ENCODE measurements around the gene SDK1. TPM values are rescaled to one million over a fixed set of nuclear protein-coding genes. Genes with fewer than 3 reads are reported as not detected.

Gene SDK1
- total and polyA plus RNA-seq, 2 of the 8 experiments (the other 6 are each of a cell fraction or from before 2014, with no cell fraction given) = 3.3 to 7.2 TPM

DNA sequence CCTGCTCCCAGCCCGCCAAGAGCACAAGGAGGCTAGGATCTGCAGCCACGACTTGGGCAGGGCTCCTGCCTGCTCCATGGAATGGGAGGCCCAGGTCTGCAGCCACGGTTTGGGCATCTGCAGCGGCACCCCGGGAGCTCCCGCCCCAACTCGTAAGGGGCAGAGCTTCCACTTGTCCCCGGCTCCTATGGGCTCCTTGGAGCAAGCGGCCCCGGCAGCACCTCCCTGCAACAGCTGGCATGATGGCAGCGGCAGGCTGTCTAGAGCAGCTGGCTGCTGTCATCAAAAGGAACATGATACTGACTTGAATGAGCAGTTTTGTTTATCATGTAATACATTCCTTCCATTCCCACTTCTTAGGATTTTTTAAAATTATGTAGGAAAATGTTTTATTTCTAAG is 697.0 kb downstream of the SDK1 start:
- CTCF ChIA-PET (ENCODE audit: partially characterized antibody) = interaction anchor here (0.6 to 2.1 kb wide), 7 partner anchors 9 to 256 kb away, joined by 3 to 5 read pairs (median 3); no protein-coding TSS in a partner anchor
- no peak for FAIRE-seq

More for the DNA sequence above, 697.0 kb downstream of the SDK1 start:
- Histone ChIP-seq H3K4ac (replicated peaks; ENCODE audit: insufficient read length, low read depth, low read length) (no peak overlapping the region), H3K4me2 (ENCODE audit: insufficient read depth in 1 of 2, low read depth in 2 of 2, low read length in 2 of 2) (no peak overlapping the region), H3K9me3 (ENCODE audit: insufficient read depth in 2 of 2, low read depth in 1 of 2, low read length in 1 of 2) (no peaks in the 10 kb centered on the region), H2BK20ac (ENCODE audit: low read length) (no peak overlapping the region), H3K18ac (ENCODE audit: extremely low read depth, low read length) (no peak overlapping the region), H3K4me1 (replicated peaks in 1 of 4; ENCODE audit: control insufficient read depth in 3 of 4, insufficient read depth in 4 of 4, low read length in 3 of 4) (peaks cover 0 to 2% (median 0%) of the 10 kb centered on the region in 4 experiments; a peak in 1 of 7 replicates), H4K8ac (ENCODE audit: extremely low read depth, insufficient read depth, low read length) (no peak overlapping the region), H3K4me3 (ENCODE audit: extremely low read depth in 1 of 4, insufficient read depth in 2 of 4, low read depth in 3 of 4, low read length in 4 of 4) (no peak overlapping the region), H4K91ac (replicated peaks; ENCODE audit: insufficient read length, low read length) (no peak overlapping the region), H3K9ac (replicated peaks in 1 of 4; ENCODE audit: extremely low read depth in 1 of 4, low read depth in 3 of 4, low read length in 3 of 4) (no peak overlapping the region), H3K14ac (ENCODE audit: insufficient read length) (no peak overlapping the region), H3K56ac (replicated peaks; ENCODE audit: insufficient read length, low read depth, low read length) (no peak overlapping the region), H2BK15ac (ENCODE audit: low read length) (no peak overlapping the region), H3K79me1 (ENCODE audit: low read depth, low read length) (no peaks in the 10 kb centered on the region), H3K23ac (ENCODE audit: insufficient read length) (no peak overlapping the region), H2BK12ac (ENCODE audit: low read depth, low read length) (no peak overlapping the region), H3K79me2 (ENCODE audit: control insufficient read depth in 1 of 2, insufficient read depth in 2 of 2, low read length in 2 of 2) (no peaks in the 10 kb centered on the region), H3K23me2 (ENCODE audit: low read depth, low read length) (no peaks in the 10 kb centered on the region), H3K36me3 (ENCODE audit: control insufficient read depth in 2 of 4, insufficient read depth in 4 of 4, low read length in 3 of 4) (no peaks in the 10 kb centered on the region), H4K20me1 (replicated peaks in 1 of 2; ENCODE audit: control insufficient read depth in 1 of 2, insufficient read depth in 2 of 2, low read length in 2 of 2) (no peaks in the 10 kb centered on the region), H2AK5ac (ENCODE audit: low read depth, low read length) (0 out of 2 replicates have a peak overlapping the region, but pooled peaks have one; percentile 13), H2BK120ac (replicated peaks; ENCODE audit: low read depth, low read length) (no peak overlapping the region), H3K27me3 (replicated peaks in 1 of 4; ENCODE audit: control insufficient read depth in 3 of 4, extremely low read depth in 1 of 4, insufficient read depth in 3 of 4, low read length in 3 of 4) (no peaks in the 10 kb centered on the region), H4K5ac (ENCODE audit: insufficient read length, low read depth, low read length) (no peak overlapping the region), H2BK5ac (ENCODE audit: low read depth, low read length) (no peak overlapping the region), H3K27ac (ENCODE audit: low read depth, low read length) (no peak overlapping the region), H2AFZ (ENCODE audit: low read length) (no peak overlapping the region)
- DNase-seq (ENCODE audit: low read depth in 1 of 2, low spot score in 2 of 2) = no peak
- POLR2A ChIA-PET (ENCODE audit: partially characterized antibody) = no interaction called here
- TF ChIP-seq CEBPB (IDR thresholded peaks at IDR 0.05; ENCODE audit: low read depth, low read length) (no peak), SAP30 (IDR thresholded peaks at IDR 0.05; ENCODE audit: insufficient read depth, insufficient replicate concordance, low read length) (no peak), MAFK (IDR thresholded peaks at IDR 0.05; ENCODE audit: low read depth, low read length) (no peak), SRF (IDR thresholded peaks at IDR 0.05; ENCODE audit: low read depth, low read length) (no peak), CTBP2 (IDR thresholded peaks at IDR 0.05; ENCODE audit: borderline replicate concordance, insufficient read depth, insufficient read length, low read length) (no peak), GABPA (IDR thresholded peaks at IDR 0.05; ENCODE audit: borderline replicate concordance, insufficient read depth, low read length) (no peak), YY1 (IDR thresholded peaks at IDR 0.05; ENCODE audit: low read depth, low read length) (no peak), TEAD4 (IDR thresholded peaks at IDR 0.05; ENCODE audit: low read depth, low read length) (no peak), BACH1 (IDR thresholded peaks at IDR 0.05; ENCODE audit: low read length) (no peak), EP300 (IDR thresholded peaks at IDR 0.05; ENCODE audit: borderline replicate concordance in 1 of 2, low read depth in 2 of 2, low read length in 2 of 2) (no peak), POU5F1 (IDR thresholded peaks at IDR 0.05; ENCODE audit: low read depth, low read length) (no peak), SP2 (IDR thresholded peaks at IDR 0.05; ENCODE audit: low read length) (no peak), MAX (IDR thresholded peaks at IDR 0.05) (no peak)
- WGBS, 2 experiments (ENCODE audit: extremely low coverage in 1 of 2, insufficient coverage in 1 of 2, insufficient read length in 1 of 2, insufficient replicate concordance in 2 of 2, low coverage in 1 of 2, low lambda C conversion rate in 2 of 2, missing lambda C conversion rate in 1 of 2) = 90% methylated on average over 11 of the region's 11 CpGs; no CpG with 5 or more reads in 1 of the 2 experiments
